ENCODE data around the gene SMG7.

Gene SMG7

DNA sequence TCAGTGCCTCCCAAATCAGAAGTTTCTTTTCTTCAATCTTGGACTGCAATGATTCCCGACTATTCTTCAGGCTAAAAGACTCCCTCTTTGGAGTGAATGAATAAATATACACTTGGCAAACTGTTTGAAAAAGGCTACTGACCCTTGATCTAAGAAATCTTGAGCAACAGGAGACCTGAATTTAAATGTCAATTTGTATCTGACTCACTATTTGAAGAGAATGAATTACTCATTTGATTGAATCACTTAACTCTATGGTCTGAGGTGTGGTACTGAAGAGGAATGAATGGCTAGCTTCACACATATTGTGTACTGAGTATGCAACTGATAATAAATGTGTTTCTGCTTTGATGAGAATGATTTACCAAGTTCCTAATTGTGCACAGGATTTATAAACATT, 4.6 kb upstream of the SMG7 start:
- DNase-seq (ENCODE audit: low read depth in 2 of 2), result no peak

DNA sequence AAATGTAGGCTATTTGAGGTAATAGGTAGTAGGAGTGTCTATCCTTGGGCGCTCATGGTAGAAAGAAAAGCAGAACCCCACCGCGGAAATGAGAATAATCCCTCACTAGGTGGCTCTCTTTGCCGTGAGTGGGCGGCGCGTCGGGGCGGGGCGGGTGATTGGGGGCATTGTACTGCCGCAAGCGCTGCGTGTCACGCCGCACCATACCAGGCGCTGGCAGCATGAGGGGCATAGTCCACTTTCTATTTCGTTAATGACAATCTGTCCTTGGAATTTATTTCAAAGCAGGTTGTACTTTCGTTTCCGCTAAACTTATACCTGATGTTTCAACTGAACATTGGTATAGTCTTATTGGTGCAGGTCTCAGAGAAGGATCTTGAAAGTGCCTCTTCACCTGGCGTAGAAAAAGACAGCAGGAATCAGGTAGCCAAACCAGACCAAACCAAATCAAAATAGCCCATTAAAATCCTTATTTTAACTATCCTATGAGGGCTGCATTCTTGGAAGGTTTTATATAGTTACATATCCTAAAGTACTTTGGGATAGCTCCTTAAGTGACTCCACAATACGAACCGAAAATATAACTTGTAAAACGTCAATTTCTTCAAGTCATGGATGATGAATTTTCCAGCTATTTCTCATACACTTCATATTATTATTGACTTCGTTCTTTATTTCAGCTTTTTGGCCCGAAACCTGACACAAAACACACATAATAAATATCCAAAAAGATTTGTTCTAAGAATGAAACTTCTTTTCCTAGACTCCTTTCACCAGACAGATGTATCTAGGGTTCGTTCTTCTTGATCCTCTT, 1.9 kb upstream of the SMG7 start:
- peak; percentile 86 to 92 for DNase-seq (ENCODE audit: low read depth in 2 of 2)

DNA sequence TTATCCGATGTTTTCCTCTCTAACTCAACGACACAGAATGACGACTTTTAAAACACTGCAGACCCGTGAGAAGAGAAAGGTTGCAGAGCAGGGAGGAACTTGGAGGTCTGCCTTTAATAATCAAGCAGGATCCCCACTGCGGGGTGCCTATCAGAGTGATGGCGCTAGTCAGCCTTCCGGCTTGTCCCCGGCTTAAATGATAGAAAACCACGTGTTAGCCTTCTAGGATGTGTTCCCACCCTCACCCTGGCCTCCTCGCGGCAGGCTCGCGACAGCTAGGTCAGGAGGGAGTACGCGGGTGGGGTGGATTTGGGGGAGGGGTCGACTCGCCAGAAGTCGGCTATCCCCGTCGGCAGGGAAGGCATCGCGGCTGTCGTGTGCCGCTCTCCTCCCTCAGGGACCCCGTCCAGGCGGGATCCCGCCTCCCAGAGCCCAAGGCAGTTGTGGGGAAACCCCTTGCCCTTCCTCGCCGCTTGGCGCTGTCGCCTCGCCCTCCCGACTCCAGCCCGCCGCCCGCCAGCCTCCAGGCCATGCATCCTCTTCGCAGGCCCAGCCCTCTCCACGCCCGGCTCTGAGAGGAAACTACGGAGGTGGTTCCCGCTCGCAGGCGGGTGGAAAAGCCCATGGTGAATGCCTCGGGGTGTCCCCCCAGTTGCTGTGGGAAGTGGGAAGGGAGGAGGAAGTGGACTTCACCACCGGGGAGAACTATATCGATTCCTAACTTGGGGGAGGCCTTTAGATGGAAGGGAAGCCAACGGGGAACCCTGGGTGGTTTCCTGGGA, 1.1 kb upstream of the SMG7 start:
- DNase-seq (ENCODE audit: low read depth in 2 of 2), result peak; percentile 49

DNA sequence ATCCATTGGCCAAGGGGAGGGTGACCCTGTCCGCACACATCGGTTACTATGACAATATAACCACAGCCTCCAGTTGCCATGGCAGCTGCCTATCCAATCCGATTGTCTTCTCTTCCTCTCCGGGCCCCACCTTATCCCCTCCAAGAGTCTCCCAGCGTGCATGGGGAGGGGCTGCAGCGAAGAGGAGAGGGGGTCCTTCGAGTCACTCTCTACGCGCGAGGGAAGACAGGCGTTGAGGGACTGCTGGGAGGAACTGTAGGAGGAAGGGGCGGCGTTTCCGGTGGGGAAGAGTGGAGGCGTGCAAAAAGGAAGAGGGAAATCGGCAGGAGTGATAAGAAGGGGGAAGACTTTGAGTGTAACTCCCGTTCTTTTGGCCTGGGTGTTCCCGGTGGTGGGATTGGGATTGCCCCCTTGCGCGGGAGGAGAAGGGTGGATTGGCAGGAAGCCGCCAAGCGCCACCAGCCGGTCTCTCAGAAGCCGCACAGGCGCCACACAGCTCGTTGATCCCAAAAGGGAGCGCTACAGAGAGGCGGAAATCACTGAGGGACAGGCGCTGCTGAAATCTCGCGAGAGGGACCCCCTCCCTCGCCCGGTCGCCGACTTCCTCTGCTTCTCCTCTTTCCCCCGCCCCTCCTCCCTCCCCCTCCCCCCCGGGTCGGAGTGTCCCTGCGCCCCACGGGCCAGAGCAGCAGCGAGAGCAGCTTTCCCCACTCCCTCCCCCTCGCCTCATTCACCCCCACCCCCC, 384 bp upstream of the SMG7 start:
- peak; percentile 96 to 98 for DNase-seq (ENCODE audit: low read depth in 2 of 2)

DNA sequence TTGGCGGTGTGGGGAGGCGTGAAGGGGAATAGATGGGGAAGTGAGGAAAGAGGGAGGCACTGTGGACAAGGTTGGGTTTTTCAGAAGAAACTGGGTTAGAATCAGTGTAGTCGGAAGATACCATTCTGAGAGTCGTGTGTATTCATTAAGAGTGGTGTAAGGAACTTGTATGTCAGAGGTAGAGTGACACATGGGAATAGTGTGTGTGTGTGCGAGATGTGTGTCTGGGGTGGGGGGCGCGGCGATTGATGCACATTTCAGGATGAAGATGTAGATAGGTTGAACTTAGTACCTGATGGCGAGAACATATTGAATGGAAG, 878 bp downstream of the SMG7 start:
- no peak for DNase-seq (ENCODE audit: low read depth in 2 of 2)

DNA sequence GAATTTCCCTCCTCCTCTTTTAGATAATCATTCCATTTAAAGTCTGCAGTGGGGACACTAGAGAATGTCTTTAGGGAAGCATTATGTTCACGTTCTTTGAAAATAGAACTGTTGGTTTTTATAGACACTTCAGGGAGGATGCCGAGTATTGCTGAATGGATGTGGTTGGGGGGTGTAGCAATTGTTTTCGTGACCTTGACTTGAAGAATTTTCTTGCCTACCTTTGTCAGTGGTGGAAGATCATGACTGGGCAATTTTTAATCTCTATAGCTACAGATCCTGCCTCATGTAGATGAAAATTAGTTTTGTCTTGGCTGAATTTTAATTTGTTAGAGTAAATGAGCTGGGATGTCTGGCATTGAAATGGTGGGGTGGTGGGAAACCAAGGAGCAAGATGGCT, 3.8 kb downstream of the SMG7 start:
- DNase-seq (ENCODE audit: low read depth in 2 of 2), result no peak

DNA sequence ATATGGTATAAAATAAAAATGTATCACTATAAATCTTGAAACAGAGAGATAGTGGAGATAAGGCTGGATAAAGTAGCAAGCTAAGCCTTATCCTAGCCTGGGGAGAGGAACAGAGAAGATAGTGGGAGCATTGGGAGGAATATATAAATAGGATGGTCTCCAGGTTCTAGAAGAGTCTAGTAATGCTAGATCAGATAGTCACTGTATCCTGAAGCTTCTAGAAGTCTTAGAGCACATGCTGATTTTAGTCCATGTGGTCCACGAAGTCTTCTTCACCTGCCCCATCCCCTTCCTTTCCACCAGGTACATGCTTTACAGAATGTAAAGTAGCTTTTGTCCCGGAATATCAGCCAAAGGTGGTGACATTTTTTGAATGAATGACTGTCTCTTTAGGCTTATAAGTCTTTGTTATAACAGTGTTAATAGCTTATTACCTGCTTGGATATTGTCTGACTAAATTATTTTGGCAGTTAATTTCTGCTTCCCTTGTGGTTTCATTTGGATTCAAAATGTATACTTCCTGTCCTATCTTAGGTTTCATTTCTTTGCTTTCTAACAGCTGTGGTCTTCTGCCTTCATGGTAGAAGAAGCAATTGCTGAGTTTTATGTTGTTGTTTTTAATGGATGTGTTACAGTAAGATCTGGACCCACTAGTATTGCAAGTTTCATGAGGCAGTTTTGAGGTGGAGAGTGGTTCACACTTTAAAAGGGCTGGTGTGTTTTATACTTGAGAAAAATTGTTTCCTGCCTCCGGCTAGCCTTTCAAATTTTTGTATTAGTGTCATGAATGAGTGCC, 5.9 kb downstream of the SMG7 start:
- DNase-seq (ENCODE audit: low read depth in 2 of 2), result no peak

DNA sequence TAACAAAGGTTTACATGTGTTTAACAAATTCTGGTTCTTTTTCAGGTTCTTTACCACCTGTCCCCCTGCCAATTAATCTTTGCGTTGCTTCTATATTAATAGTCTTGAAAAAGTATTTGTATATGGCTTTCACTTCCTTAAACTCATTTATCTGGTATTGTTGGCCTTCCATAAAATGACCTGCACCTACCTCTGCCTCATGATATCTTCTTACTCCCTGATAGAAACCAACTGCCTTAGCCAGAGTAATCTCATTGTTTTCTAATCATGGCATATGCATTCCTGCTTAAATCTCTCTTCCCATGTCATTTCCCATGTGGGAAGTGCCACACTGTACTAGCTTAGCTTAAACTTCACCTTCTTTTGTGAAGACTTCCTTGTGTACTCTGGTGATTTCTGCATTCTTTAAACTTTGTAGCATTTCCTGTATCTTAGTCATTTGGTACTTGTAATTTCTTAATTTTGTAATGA, 8.7 kb downstream of the SMG7 start:
- DNase-seq (ENCODE audit: low read depth in 2 of 2), result no peak

DNA sequence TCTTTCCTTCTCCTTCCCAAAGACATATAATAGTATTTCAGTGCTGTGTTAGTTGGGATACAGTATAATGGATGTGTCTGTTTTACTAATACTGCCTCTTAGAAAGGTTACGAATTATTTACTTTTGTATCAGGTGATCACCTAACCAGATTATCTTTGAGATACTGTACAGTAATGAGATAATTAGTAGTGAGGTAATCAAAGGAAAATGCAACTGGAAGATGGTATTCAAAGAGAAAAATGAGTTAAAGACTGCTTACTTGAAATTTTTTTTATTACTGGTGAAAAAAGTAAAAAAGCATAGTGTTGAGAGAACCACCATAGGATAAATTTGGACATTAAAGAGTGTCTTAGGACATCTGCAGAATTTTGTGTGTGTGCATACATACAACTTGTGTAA, 10.9 kb downstream of the SMG7 start:
- DNase-seq (ENCODE audit: low read depth in 2 of 2), result no peak

DNA sequence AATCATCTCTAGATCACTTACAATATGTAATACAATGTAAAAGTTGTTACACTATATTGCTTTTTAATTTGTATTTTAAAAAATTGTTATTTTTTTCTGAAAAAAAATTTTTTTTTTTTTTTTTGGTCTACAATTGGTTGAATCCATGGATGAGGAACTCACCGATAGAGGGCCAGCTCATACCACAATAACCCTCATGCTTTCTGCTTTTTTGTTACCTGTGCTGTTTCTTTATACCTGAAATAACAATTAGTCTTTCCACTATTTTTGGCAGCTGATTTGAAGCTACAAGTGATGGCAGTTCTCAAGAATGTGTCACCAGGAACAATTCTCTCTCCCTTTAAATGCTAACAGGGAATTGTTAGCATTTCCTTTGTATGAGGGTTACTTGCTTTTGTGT, 12.0 kb downstream of the SMG7 start:
- no peak for DNase-seq (ENCODE audit: low read depth in 2 of 2)

DNA sequence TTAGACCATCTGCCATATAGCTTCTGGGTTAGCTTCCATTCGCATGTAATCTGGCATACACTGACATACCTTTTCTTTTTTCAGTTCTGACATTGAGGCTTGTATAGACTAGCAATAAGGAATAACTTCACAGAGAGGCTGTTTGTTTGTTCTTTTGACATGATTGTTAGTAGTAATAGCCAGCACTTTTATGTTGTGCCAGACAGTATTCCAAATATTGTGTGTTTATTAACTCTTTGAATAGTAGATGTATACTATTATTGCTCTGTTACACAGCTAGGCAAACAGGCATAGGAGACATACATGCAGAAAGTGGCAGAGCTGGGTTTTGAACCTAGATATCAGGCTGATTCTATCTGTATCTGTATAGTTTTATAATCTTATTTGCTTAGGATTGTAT, 12.6 kb downstream of the SMG7 start:
- no peak for DNase-seq (ENCODE audit: low read depth in 2 of 2)

DNA sequence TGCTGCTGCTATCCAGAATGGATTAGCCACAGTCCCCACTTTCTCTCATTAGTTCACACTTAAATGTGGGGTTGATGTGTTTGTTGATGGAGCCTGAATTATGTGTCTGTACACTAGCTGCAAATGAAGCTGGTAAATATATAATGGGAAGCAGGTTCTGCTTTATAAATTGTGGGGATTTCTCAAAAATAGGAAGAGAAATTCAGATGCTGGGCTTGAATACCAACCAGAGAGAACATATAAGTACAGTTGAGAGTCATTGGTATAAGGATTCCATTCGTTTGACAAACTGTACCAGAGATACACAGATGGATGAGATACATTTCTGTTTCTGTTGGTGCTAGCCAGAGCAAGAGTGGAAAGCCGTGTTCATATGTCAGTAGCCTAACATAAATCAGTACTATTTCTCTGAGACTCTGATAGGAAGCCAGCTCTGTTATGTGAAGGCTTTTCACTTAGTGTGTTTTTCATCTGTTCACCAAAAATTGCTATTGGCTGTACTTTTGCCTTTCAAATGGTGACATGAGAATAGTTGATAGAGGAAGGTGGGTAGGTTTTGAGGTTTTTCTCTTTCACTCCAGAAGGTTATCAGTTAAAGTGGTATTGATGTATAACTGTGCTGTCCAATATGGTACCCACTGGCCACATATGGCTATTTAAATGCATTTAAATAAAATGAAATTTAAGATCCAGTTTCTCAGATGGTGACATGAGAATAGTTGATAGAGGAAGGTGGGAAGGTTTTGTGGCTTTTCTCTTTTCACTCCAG, 15.6 kb downstream of the SMG7 start:
- DNase-seq (ENCODE audit: low read depth in 2 of 2), result no peak

DNA sequence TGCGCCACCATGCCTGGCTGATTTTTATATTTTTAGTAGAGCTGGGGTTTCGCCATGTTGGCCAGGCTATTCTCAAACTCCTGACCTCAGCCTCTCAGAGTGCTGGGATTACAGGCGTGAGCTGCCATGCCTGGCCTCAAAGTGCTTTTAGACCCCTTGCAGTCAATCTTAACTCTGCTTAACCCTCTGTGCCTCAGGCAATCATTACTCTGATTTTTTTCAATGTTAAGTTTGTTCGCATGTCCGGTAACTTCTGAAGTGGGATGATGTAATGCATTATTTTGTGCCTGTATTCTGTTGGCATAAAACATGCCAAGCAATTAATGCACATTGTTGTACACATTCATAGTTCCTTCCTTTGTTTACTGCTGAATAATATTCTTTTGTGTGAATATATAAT, 18.6 kb downstream of the SMG7 start:
- no peak for DNase-seq (ENCODE audit: low read depth in 2 of 2)

DNA sequence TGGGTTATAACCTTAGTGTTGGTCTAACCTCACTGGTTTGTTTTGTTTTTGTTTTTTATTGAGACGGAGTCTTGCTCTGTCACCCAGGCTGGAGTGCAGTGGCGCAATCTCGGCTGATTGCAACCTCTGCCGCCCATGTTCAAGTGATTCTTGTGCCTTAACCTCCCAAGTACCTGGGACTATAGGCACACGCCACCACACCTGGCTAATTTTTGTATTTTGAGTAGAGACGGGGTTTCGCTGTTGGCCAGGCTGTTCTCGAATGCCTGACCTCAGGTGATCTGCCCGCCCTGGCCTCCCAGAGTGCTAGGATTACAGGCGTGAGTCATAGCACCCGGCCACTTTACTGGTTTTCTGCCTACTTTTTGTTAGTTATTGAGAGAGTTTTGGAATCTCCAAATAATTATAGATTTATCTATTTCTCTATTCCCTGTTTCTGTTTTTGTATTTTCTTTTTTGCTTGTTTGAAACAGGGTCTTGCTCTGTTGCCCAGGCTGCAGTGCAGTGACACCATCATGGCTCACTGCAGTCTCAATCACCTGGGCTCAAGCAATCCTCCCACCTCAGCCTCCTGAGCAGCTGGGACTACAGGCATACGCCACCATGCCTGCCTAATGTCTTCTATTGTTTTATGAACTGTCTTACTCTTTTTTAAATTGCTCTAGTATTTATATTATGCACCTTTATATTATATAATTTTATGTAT, 21.4 kb downstream of the SMG7 start:
- no peak for DNase-seq (ENCODE audit: low read depth in 2 of 2)

DNA sequence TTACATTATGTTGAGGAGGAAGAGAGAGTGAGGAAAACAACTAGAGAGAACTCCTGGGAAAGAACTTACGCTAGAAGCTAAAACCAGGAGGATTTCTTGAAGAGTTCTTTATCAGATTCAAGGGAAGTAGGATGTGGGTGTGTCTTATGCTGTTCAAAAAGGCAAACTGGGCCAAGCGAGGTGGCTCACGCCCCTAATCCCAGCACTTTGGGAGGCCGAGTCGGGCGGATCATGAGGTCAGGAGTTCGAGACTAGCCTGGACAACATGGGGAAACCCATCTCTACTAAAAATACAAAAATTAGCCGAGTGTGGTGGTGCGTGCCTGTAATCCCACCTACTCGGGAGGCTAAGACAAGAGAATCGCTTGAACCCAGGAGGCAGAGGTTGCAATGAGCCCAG, 23.1 kb downstream of the SMG7 start:
- no peak for DNase-seq (ENCODE audit: low read depth in 2 of 2)

DNA sequence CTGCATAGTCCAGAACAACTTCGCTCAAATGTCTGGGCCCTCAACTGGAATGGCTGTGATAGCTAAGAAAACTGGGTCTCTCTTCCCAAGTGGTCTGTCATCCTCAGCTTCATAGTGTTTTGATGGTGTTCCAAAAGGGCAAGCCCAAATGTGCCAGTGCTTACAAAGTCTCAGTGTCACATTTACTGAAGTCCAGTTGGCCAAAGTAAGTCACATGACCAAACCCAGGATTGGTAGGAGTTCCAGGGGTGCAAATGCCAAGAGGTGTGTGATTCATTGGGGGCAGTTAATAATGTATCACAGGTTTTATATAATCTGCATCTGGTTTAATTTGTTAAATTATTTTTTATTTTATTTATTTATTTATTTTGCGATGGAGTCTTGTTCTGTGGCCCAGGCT, 24.9 kb downstream of the SMG7 start:
- no peak for DNase-seq (ENCODE audit: low read depth in 2 of 2)

DNA sequence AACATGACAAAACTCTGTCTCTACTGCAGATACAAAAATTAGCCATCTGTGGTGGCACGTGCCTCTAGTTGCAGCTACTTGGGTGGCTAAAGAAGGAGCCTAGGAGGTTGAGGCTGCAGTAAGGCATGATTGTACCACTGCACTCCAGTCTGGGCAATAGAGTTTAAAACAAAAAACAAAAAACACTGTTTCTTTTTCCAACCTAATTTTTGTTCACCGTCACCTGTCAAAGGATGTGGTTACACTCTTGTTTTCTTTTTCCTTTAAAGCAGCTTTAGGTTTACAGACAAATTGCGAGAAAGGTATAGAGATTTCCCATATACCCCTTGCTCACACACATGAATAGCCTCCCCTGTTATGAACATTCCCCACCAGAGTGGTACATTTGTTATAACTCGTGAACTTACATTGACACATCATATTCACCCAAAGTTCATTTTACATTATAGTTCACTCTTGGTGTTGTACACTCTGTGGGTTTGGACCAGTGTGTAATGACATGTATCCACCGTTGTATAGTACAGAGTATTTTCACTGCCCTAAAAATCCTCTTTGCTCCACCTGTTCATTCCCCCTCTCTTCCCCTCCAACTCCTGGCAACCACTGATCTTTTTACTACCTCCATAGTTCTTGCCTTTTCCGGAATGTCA, 26.2 kb downstream of the SMG7 start:
- no peak for DNase-seq (ENCODE audit: low read depth in 2 of 2)

DNA sequence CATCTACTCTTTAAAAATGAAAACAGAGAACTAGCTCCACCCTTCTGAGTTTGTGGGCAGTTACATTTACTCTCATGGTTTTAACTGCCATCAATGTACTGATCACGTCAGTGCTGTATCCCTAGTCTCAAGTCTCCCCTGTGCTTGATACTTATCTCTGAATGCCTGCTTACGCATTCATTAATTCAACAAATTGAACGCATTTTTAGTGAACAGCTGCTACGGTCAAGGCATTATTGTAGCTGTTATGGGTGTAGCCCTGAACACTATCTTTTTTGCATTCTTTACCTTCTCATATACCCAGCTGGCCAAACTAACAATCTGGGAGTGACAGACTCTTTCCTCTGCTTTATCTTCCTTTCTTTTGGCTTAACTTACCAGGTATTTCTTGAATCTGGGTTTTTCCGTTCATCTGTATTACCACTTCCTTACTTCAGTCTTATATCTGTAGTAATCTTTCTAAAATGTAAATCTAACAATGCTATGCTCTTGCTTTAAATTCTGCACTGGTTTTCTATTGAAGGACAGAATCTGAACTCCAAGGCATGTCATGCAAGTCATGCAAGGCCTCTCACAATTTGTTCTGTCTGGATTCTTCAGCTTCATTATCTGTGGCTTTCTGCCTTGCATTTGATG, 33.3 kb downstream of the SMG7 start:
- DNase-seq (ENCODE audit: low read depth in 2 of 2), result no peak

DNA sequence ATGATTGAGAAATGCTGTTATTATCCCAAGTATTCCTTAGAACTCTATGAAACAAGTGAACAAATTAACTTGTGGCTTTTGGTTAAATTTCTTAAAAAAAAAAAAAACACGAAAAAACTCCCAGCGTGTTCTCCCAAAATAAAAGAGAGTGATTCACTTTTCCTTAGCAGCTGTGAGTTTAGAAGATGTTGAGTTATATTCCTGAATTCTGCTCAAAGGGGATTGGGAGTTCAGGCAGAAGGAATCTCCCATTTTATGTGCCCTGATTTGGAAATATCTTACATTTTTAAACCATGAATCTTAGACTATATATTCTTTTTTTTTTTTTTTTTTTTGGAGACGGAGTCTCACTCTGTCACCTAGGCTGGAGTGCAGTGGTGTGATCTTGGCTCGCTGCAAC, 34.3 kb downstream of the SMG7 start:
- no peak for DNase-seq (ENCODE audit: low read depth in 2 of 2)
